Ovary (tissue), 3 donors: ENCODE results near the gene CSAD.

Source experiments
- CTCF ChIP-seq, 3 donors: fragments of 450-650 bp in 2 of 3; fragments of 200-600 bp in 1 of 3; IDR thresholded peaks; one replicate each; pipeline versions ENCODE4 v1.5.1 to v1.8.0; 2016 to 2022; ENCODE audit warnings: antibody characterized with exemption in 3 of 3, mild to moderate bottlenecking in 1 of 3
- POLR2A ChIP-seq: fragments of 450-650 bp; IDR thresholded peaks from one replicate; pipeline ENCODE4 v1.6.1; 2017; ENCODE audit warnings: antibody characterized with exemption, mild to moderate bottlenecking, moderate library complexity
- donor health status: DM: no; HTN: no; CAD: no.

GRCh38 chr12:53193985-53194716 lies 13.4 kb upstream of the CSAD start:
- TF ChIP-seq CTCF (IDR thresholded peaks at IDR 0.05) (no peak), POLR2A (no peak)
